A673 (cell line): ENCODE measurements around the gene RPS16. TPM values are rescaled to one million over a fixed set of nuclear protein-coding genes. Genes with fewer than 3 reads are reported as not detected.
A peak's percentile ranks its signal among the peaks of the same experiment; 100 is the strongest.

Experiments
- Bru-seq: library from RNA; stranded (reverse); fragments of 400-500 nt; gene quantifications from one replicate; lab custom pipeline; 2021; lab: Mats Ljungman, UMichigan
- BruChase-seq, 2 experiments: library from RNA; stranded (reverse); fragments of 400-500 nt; gene quantifications; one replicate each; lab custom pipeline; 2021; lab: Mats Ljungman, UMichigan
- BruUV-seq: library from RNA; stranded (reverse); fragments of 400-500 nt; replicated peaks from 2 replicates; lab custom pipeline; 2021; lab: Mats Ljungman, UMichigan
- CTCF ChIA-PET: fragments of 300-600 bp; sonication (Branson Sonifier 250); formaldehyde crosslinking; loops from one replicate; lab custom pipeline; 2022; ENCODE audit warnings: antibody characterized with exemption; lab: Charles Lee
- POLR2A ChIA-PET: fragments of 300-600 bp; sonication (Branson Sonifier 250); formaldehyde crosslinking; loops from one replicate; lab custom pipeline; 2022; ENCODE audit warnings: antibody characterized with exemption; ENCODE audit not compliant: low non-redundant PET; lab: Charles Lee
- DNase-seq: peaks from one replicate; pipeline ENCODE4 v3.0.0-alpha.2; 2015; ENCODE audit warnings: low spot score
- H3K27ac ChIP-seq: fragments of 200-600 bp; sonication (generic); 2 replicates; pipeline ENCODE4 v1.5.1; 2016; ENCODE audit warnings: mixed run types, low read depth, mild to moderate bottlenecking, mixed read lengths, antibody characterized with exemption, low read length; ENCODE audit not compliant: poor library complexity, severe bottlenecking
- H3K27me3 ChIP-seq: fragments of 200-600 bp; sonication (generic); replicated peaks from 2 replicates; pipeline ENCODE4 v1.6.1; 2017; ENCODE audit warnings: mixed run types, low read depth, mild to moderate bottlenecking, mixed read lengths, antibody characterized with exemption, low read length; ENCODE audit not compliant: insufficient read depth, poor library complexity
- H3K36me3 ChIP-seq: fragments of 200-600 bp; sonication (generic); 2 replicates; pipeline ENCODE4 v1.6.1; 2016; ENCODE audit warnings: mixed run types, mild to moderate bottlenecking, mixed read lengths, antibody characterized with exemption, low read length; ENCODE audit not compliant: insufficient read depth, poor library complexity, severe bottlenecking
- H3K4me1 ChIP-seq: fragments of 200-600 bp; sonication (generic); 2 replicates; pipeline ENCODE4 v1.6.1; 2017; ENCODE audit warnings: mixed run types, mild to moderate bottlenecking, mixed read lengths, antibody characterized with exemption, low read length; ENCODE audit not compliant: insufficient read depth, poor library complexity, severe bottlenecking
- H3K4me3 ChIP-seq: fragments of 200-600 bp; sonication (generic); 2 replicates; pipeline ENCODE4 v1.5.1; 2016; ENCODE audit warnings: low read depth, mixed run types, mild to moderate bottlenecking, mixed read lengths, low read length; ENCODE audit not compliant: poor library complexity, severe bottlenecking
- H3K9me3 ChIP-seq: fragments of 200-600 bp; sonication (generic); 2 replicates; pipeline ENCODE4 v1.6.1; 2016; ENCODE audit warnings: mixed run types, low read depth, mild to moderate bottlenecking, mixed read lengths, antibody characterized with exemption, low read length; ENCODE audit not compliant: poor library complexity, severe bottlenecking
- EZH2 ChIP-seq: fragments of 200-600 bp; sonication (generic); IDR thresholded peaks from 2 replicates; pipeline ENCODE4 v1.6.1; 2017; ENCODE audit warnings: borderline replicate concordance, low read depth, mild to moderate bottlenecking, mixed read lengths, antibody characterized with exemption, low read length; ENCODE audit not compliant: poor library complexity, severe bottlenecking
- intact Hi-C: fragments of 100-400 bp; cut with micrococcal nuclease; formaldehyde crosslinking; loops from one replicate; pipeline ENCODE4 v1.10.0; 2022; ENCODE audit not compliant: unreplicated experiment
- long read RNA-seq: library from polyadenylated mRNA; stranded (forward); transcript quantifications from one replicate; pipeline ENCODE4 v2.0.0, GENCODE V29; 2022
- total RNA-seq: library from RNA; stranded (reverse); gene quantifications from 2 replicates; pipeline ENCODE4 v1.2.3, GENCODE V29; 2021
- TF ChIP-seq, protein P1 (sequence below): fragments of 300-800, 200-600 bp; sonication (generic); conservative IDR thresholded peaks from 2 replicates; pipeline ENCODE4 v1.5.1; 2017; ENCODE audit warnings: low read depth, mild to moderate bottlenecking, antibody characterized with exemption, low read length, moderate library complexity, mixed read lengths

The RPS16 gene
- total RNA-seq (1,898 and 1,963 TPM in 2 replicates), Bru-seq, nascent RNA (percentile 100 among the genes with signal in this experiment), BruChase-seq, experiment 1, labeled RNA remaining after a 2-hour chase (percentile 99 among the genes with signal in this experiment), BruChase-seq, experiment 2, labeled RNA remaining after a 6-hour chase (percentile 99 among the genes with signal in this experiment)
- long read RNA-seq, transcript RPS16-201 (5 exons, 560 nt) = major isoform, 612 of 648 reads
- long read RNA-seq, transcript RPS16-207 (5 exons, 492 nt) = minor isoform, 11 of 648 reads
- long read RNA-seq, partial matches to known transcripts = 8 of 648 reads
- long read RNA-seq, other reads (novel, unspliced or antisense) = 12 of 648 reads

DNA sequence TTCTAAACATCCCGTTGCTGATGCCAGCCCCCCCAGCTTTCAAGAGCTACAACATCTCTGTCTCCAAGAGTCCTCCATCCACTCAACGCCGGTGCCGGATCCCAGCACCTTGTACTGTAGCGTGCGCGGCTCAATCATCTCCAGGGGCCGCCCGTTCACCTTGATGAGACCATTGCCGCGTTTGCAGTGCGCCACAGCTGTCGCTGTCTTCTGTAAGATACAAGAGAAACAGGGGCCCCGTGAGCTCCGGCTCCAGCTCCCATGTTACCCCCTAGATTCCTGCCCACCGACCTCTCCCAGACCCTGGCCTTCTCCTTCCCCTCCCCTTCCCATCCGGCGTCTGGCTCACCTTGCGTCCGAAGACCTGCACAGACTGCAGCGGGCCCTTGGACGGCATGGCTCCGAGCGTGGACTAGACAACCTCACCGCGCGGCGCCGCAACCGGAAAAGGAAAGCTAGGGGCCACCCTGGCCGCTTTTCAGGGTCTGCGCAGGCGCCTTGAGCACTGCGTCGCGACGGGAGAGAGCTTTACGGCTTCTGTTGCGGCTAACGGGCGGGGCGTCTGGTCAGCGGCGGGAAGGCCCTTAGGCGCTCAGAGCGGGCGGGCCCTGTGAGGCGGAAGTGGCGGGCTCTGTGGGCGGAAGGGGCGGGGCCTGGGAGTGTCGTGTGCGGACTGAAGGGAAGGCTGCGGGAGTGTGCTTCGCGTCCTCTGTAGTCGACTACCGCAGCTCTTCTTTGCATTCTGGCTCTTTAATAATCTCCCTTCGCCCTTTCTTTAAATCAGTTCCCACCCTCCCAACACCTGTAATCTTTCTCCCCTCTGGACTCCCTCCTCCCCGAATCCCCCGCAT lies at the start of gene RPS16:
RPS16 (minus strand) TSS at position 451 of the 851 bp plus-strand sequence; CDS start at position 397, 54 bp downstream.
- no TSS peak for BruUV-seq
- intact Hi-C loops = no loop called here
- Histone ChIP-seq H3K4me1 (peaks cover 12% of the 10 kb centered on the region), H3K27me3 (no peaks in the 10 kb centered on the region), H3K36me3 (peaks cover 34% of the 10 kb centered on the region), H3K4me3 (peak within 1 kb of the TSS; percentile 100), H3K27ac (peak within 1 kb of the TSS; percentile 97), H3K9me3 (no peaks in the 10 kb centered on the region)
- CTCF ChIA-PET = interaction anchor here (0.5 to 0.8 kb wide), 3 partner anchors 21 to 94 kb away, joined by 3 to 6 read pairs (median 4); partner anchors contain the start of genes PLEKHG2 and SAMD4B
- no peak for TF ChIP-seq EZH2
- TF ChIP-seq, protein P1, sequence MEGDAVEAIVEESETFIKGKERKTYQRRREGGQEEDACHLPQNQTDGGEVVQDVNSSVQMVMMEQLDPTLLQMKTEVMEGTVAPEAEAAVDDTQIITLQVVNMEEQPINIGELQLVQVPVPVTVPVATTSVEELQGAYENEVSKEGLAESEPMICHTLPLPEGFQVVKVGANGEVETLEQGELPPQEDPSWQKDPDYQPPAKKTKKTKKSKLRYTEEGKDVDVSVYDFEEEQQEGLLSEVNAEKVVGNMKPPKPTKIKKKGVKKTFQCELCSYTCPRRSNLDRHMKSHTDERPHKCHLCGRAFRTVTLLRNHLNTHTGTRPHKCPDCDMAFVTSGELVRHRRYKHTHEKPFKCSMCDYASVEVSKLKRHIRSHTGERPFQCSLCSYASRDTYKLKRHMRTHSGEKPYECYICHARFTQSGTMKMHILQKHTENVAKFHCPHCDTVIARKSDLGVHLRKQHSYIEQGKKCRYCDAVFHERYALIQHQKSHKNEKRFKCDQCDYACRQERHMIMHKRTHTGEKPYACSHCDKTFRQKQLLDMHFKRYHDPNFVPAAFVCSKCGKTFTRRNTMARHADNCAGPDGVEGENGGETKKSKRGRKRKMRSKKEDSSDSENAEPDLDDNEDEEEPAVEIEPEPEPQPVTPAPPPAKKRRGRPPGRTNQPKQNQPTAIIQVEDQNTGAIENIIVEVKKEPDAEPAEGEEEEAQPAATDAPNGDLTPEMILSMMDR = no peak
- POLR2A ChIA-PET = interaction anchor here (0.6 to 1.6 kb wide), 12 partner anchors 9 to 1153 kb away, joined by 3 to 10 read pairs (median 6); partner anchors contain the start of genes MED29, PAF1 and SUPT5H
- peak; percentile 99 for DNase-seq

DNA sequence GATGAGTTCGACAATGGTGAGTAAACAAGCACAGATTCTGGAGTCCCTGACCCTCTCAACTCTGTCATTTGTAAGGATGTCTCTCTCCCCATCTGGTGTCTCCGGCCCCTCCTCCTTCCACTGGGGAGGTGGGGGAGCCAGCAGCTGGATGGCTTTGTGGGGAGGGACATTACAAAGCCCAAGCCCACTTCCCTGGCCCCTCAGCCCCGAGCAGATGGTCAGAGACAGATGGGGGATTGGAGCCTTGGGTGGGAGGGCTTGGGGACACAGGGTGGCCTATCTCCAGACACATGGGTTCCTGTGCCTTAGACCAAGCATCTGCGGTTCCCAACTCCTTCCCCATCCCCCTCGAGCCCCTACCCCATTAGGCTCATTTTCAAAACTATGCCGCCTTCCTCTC lies 47.4 kb upstream of the RPS16 start:
- Histone ChIP-seq H3K27me3 (no peaks in the 10 kb centered on the region), H3K36me3 (peaks cover 34% of the 10 kb centered on the region), H3K4me1 (peaks cover 11% of the 10 kb centered on the region), H3K4me3 (no peak overlapping the region), H3K9me3 (no peaks in the 10 kb centered on the region), H3K27ac (no peak overlapping the region)
- no peak for DNase-seq
- TF ChIP-seq EZH2 = no peak
- TF ChIP-seq, protein P1 = no peak
- ChIA-PET POLR2A (no interaction called here), CTCF (no interaction called here)
- no TSS peak for BruUV-seq
- intact Hi-C loops = no loop called here

DNA sequence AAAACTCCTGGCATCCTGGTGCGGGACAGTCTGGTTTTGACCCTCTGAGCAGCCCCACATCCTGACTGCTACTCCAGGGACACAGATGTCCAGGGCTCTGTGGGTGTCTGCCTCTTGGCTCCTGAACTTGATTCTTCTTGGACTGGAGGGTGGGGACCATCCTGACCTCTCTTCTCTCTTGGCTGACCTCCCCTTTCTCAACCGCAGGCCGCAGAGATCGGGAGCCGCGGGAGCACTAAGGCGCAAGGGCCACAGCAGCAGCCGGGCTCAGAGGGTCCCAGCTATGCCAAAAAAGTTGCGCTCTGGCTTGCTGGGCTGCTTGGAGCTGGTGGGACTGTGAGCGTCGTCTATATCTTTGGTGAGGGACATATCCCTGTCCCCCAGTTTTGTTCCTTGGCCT lies 45.9 kb upstream of the RPS16 start:
- peak overlapping the region; percentile 95 for H3K4me3 ChIP-seq
- no peak for TF ChIP-seq EZH2
- TF ChIP-seq, protein P1 = no peak
- BruUV-seq = no TSS peak

More for the DNA sequence above, 45.9 kb upstream of the RPS16 start:
- Histone ChIP-seq H3K4me1 (peaks cover 11% of the 10 kb centered on the region), H3K27me3 (no peaks in the 10 kb centered on the region), H3K27ac (peak overlapping the region; percentile 92), H3K9me3 (no peaks in the 10 kb centered on the region), H3K36me3 (peaks cover 26% of the 10 kb centered on the region)
- CTCF ChIA-PET = interaction anchor here (0.6 kb wide), 1 partner anchor 57 kb away, joined by 3 read pairs; no protein-coding TSS in a partner anchor
- POLR2A ChIA-PET = no interaction called here
- DNase-seq = no peak
- intact Hi-C loops = loop anchor here (2.0 kb wide), 1 partner anchor 51 kb away; the partner anchor contains the start of gene EID2B
